Nasal cavity respiratory epithelium epithelial cell of viscerocranial mucosa (primary cell): Measurements from ENCODE around the gene PLA2G2C. TPM values are rescaled to one million over a fixed set of nuclear protein-coding genes. Genes with fewer than 3 reads are reported as not detected.

Source experiments
- total RNA-seq: library from RNA; depleted of rRNA; stranded (reverse); fragments of >200 nt; gene quantifications from 2 replicates; pipeline ENCODE4 v1.2.3, GENCODE V29; 2014

Gene PLA2G2C, protein sequence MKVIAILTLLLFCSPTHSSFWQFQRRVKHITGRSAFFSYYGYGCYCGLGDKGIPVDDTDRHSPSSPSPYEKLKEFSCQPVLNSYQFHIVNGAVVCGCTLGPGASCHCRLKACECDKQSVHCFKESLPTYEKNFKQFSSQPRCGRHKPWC
- total RNA-seq, result not detected in 2 replicates

DNA sequence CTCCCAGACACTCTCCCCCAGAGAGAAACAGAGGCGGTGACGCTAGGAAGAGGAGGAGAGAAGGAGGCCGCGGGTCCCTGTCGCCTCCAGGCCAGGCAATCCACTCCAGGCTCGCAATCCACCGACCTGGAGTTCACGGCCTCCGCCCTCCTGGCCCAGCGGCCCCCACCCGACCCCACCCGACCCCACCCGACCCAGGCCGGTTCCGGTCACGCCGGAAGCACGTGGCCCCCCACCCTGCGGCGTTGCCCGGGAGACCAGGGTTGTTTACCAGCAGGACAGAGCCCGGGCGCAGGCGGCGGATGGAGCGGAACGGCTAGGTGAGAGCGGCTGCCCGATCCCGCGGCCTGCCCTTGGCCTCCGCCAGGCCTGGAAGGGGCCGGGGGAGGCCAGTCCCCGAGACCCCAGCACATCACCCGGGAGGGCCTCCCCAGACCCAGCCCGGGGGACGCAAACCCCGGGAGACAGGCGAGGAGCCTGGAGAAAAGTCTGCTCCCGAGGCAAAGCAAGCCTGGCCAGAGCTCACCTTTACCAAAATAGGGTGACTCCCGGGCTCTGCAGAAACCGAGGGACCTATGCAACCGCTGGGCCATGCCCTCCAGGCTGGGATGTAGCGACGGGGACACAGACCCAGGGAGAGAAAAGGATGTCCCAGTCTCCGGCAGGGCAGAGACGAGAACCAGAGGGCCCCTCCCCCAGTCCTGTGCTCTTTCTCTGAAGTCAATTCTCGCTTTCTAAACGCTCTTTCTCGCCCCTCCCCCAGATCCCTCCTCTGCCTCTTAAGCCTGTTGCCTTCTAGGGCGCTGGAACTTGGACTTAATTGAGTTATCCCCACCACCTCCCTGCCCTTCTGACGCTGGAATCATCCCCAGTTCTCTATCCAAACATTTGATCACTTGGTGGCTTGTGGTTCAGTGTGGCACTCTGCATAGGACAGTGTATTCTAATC is at the start of gene PLA2G2C, which contains the start of gene UBXN10:
Gene PLA2G2C, minus strand, starts transcription at position 685 of the 949 bp plus-strand sequence. CDS start 9,155 bp downstream, outside the sequence.
Gene UBXN10, plus strand, starts transcription at position 263 of the 949 bp plus-strand sequence. CDS start 4,466 bp downstream, outside the sequence.

DNA sequence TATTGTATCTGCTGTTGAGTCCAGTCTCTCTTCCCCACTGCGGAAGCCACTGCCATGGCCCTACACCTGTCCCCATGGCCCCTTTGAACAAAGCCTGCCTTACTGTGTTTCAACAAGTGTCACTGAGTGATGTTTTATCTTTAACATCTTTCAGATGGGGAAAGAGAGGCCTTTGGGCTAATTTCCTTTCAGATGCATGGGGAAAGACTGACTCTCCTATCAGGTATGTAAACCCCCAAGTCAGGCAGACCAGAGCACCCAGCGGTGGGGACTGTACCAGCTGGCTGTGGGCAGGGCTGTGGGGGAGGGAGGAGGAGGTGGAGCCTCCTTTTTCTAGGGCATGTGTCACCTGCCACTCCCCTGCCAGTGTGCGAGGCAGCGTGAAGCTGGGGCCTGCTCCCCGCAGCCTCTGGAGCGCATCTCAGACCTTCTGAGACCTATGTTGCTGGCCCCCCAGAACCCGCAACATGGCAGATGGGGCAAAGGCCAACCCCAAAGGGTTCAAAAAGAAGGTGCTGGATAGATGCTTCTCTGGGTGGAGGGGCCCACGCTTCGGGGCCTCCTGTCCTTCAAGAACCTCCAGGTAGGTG is 47.3 kb downstream of the PLA2G2C start, which contains the start of gene PLA2G2F:
Gene PLA2G2F, plus strand, starts transcription at position 363 of the 590 bp plus-strand sequence. Its CDS starts 105 bp downstream, at position 468.

DNA sequence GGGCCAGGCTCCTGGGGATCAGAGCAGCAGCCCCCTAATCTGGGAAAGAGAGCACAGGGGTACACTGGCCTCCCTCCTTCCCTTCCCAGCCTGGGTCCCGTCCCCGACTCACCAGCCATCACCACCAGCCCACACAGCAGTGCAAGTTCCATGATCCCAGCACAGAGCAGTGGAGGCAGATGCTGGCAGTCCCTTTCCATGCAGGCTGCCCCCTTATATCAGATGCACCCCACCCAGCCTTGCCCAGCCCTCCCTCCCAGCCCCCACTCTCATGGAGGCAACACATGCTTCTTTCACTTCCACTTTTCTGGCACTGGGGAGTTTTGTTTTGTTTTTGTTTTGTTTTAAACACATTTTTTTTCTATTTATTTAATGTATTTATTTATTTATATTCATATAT is 67.0 kb downstream of the PLA2G2C start, which contains the start of gene PLA2G2D:
Gene PLA2G2D, minus strand, starts transcription at position 190 of the 400 bp plus-strand sequence. Its CDS starts 38 bp downstream, at position 152.

Other genes starting within 250 kb of the PLA2G2C start
- not detected in 2 replicates for gene PLA2G2A, start 206.9 kb downstream of the PLA2G2C start, total RNA-seq
- not detected in 2 replicates for gene PLA2G5, start 116.3 kb downstream of the PLA2G2C start, total RNA-seq
- not detected in 2 replicates for gene PLA2G2D, start 67.0 kb downstream of the PLA2G2C start, total RNA-seq
- gene PLA2G2F, start 47.2 kb downstream of the PLA2G2C start, total RNA-seq, result under 0.01 TPM in 1 of 2 replicates, not detected in the other
- gene UBXN10, start 422 bp downstream of the PLA2G2C start, total RNA-seq, result under 0.01 and 0.21 TPM in 2 replicates
- gene VWA5B1, start 104.4 kb upstream of the PLA2G2C start, total RNA-seq, result not detected in 2 replicates